Measurements from ENCODE around the gene CARD19.

Gene CARD19

GRCh38 chr9:93096131-93096802 lies at the start of gene CARD19:
TSS of gene CARD19 (plus strand) at chr9:93096217. CDS start at chr9:93096346, 129 bp downstream.
- no peak for DNase-seq

- no peak for DNase-seq
These were observed 47.2 kb upstream of the CARD19 start for GRCh38 chr9:93048566-93049448.

- no peak for DNase-seq
These were observed 46.5 kb upstream of the CARD19 start for GRCh38 chr9:93049491-93049890.

GRCh38 chr9:93050231-93050630 lies 45.8 kb upstream of the CARD19 start:
- DNase-seq = no peak

- no peak for DNase-seq
These were observed 44.3 kb upstream of the CARD19 start for GRCh38 chr9:93051680-93052089.

GRCh38 chr9:93052791-93053540 lies 43.1 kb upstream of the CARD19 start:
- no peak for DNase-seq

- DNase-seq = no peak
These were observed 42.2 kb upstream of the CARD19 start for GRCh38 chr9:93053781-93054331.

- DNase-seq = no peak
These were observed 41.0 kb upstream of the CARD19 start for GRCh38 chr9:93054758-93055704.

GRCh38 chr9:93057042-93057702 lies 38.8 kb upstream of the CARD19 start:
- DNase-seq = no peak

- no peak for DNase-seq
These were observed 38.2 kb upstream of the CARD19 start for GRCh38 chr9:93057703-93058354.

GRCh38 chr9:93058355-93059010 lies 37.5 kb upstream of the CARD19 start, which contains the start of gene SUSD3:
TSS of gene SUSD3 (plus strand) at chr9:93058701. CDS start at chr9:93058743, 42 bp downstream.
- DNase-seq = no peak

- no peak for DNase-seq
These were observed 36.9 kb upstream of the CARD19 start for GRCh38 chr9:93059011-93059714.

GRCh38 chr9:93059715-93060578 lies 36.1 kb upstream of the CARD19 start:
- DNase-seq = no peak

GRCh38 chr9:93060746-93061259 lies 35.2 kb upstream of the CARD19 start:
- DNase-seq = no peak

- DNase-seq = no peak
These were observed 34.7 kb upstream of the CARD19 start for GRCh38 chr9:93061260-93061751.

GRCh38 chr9:93061791-93062763 lies 33.9 kb upstream of the CARD19 start:
- DNase-seq = no peak
